Osteoblast (primary cell): ENCODE data around the gene STON1. TPM values are rescaled to one million over a fixed set of nuclear protein-coding genes. Genes with fewer than 3 reads are reported as not detected.

Source experiments
- DNase-seq: peaks from one replicate; pipeline ENCODE4 v3.0.0; 2011; ENCODE audit warnings: low spot score, mixed read lengths; ENCODE audit not compliant: insufficient read length; ENCODE audit errors: missing footprints
- H2AFZ ChIP-seq: 2 replicates; pipeline ENCODE4 v1.6.0; 2011; ENCODE audit warnings: mild to moderate bottlenecking, low read length
- H3K27ac ChIP-seq: 2 replicates; pipeline ENCODE4 v1.5.1; 2011; ENCODE audit warnings: mild to moderate bottlenecking, low read depth, low read length, moderate library complexity
- H3K27me3 ChIP-seq: 2 replicates; pipeline ENCODE4 v1.6.0; 2012; ENCODE audit warnings: mild to moderate bottlenecking, control low read depth, inconsistent platforms, low read length, moderate library complexity; ENCODE audit not compliant: insufficient read depth
- H3K36me3 ChIP-seq: 2 replicates; pipeline ENCODE4 v1.5.1; 2011; ENCODE audit warnings: mild to moderate bottlenecking, low read length, control low read depth, moderate library complexity; ENCODE audit not compliant: insufficient read depth
- H3K4me1 ChIP-seq: 2 replicates; pipeline ENCODE4 v1.5.1; 2011; ENCODE audit warnings: mild to moderate bottlenecking, low read length, control low read depth, moderate library complexity; ENCODE audit not compliant: insufficient read depth
- H3K4me2 ChIP-seq: 2 replicates; pipeline ENCODE4 v1.6.0; 2011; ENCODE audit warnings: mild to moderate bottlenecking, low read length; ENCODE audit not compliant: insufficient read depth
- H3K4me3 ChIP-seq: fragments of 200-600 bp; sonication (generic); 3 replicates; pipeline ENCODE4 v1.5.1; 2012; ENCODE audit warnings: mild to moderate bottlenecking, low read length, inconsistent platforms; ENCODE audit not compliant: insufficient read depth
- H3K79me2 ChIP-seq: 2 replicates; pipeline ENCODE4 v1.6.0; 2012; ENCODE audit warnings: mild to moderate bottlenecking, low read length, control low read depth, inconsistent platforms; ENCODE audit not compliant: insufficient read depth
- H3K9me3 ChIP-seq: 2 replicates; pipeline ENCODE4 v1.5.1; 2011; ENCODE audit warnings: low read depth, low read length, control low read depth
- H4K20me1 ChIP-seq: 2 replicates; pipeline ENCODE4 v1.6.0; 2012; ENCODE audit warnings: mild to moderate bottlenecking, low read length, control low read depth; ENCODE audit not compliant: insufficient read depth
- CTCF ChIP-seq: IDR thresholded peaks from 2 replicates; pipeline ENCODE4 v1.5.1; 2011; ENCODE audit warnings: mild to moderate bottlenecking, low read depth, low read length, moderate library complexity; ENCODE audit errors: extremely low read depth
- total RNA-seq: library from RNA; depleted of rRNA; stranded (reverse); fragments of >200 nt; gene quantifications from 2 replicates; pipeline ENCODE4 v1.2.3, GENCODE V29; 2012

STON1 gene
- total RNA-seq, 1 donor: 15.9 TPM

- Histone ChIP-seq H2AFZ (no peak overlapping the region), H3K27ac (peak overlapping the region; percentile 77), H3K4me3 (no peak overlapping the region), H3K4me1 (peaks cover 10% of the 10 kb centered on the region), H4K20me1 (no peaks in the 10 kb centered on the region), H3K79me2 (no peaks in the 10 kb centered on the region), H3K9me3 (no peaks in the 10 kb centered on the region), H3K4me2 (peak overlapping the region; percentile 18), H3K27me3 (no peaks in the 10 kb centered on the region), H3K36me3 (peaks cover 15% of the 10 kb centered on the region)
- no peak for TF ChIP-seq CTCF
- no peak for DNase-seq
Observed at GRCh38 chr2:48496849-48497248, 33.1 kb upstream of the STON1 start.

- Histone ChIP-seq H3K4me1 (peaks cover 18% of the 10 kb centered on the region), H3K4me3 (no peak overlapping the region), H3K9me3 (no peaks in the 10 kb centered on the region), H3K27me3 (no peaks in the 10 kb centered on the region), H3K79me2 (no peaks in the 10 kb centered on the region), H3K4me2 (no peak overlapping the region), H4K20me1 (no peaks in the 10 kb centered on the region), H2AFZ (no peak overlapping the region), H3K27ac (peak overlapping the region; percentile 37), H3K36me3 (peaks cover 3% of the 10 kb centered on the region)
- peak; percentile 72 for DNase-seq
- TF ChIP-seq CTCF: no peak
Observed at GRCh38 chr2:48504647-48505327, 25.2 kb upstream of the STON1 start.

- Histone ChIP-seq H4K20me1 (no peaks in the 10 kb centered on the region), H3K4me2 (no peak overlapping the region), H2AFZ (no peak overlapping the region), H3K4me3 (no peak overlapping the region), H3K27ac (no peak overlapping the region), H3K9me3 (no peaks in the 10 kb centered on the region), H3K27me3 (no peaks in the 10 kb centered on the region), H3K4me1 (peaks cover 28% of the 10 kb centered on the region), H3K36me3 (peaks cover 5% of the 10 kb centered on the region), H3K79me2 (no peaks in the 10 kb centered on the region)
- no peak for DNase-seq
- TF ChIP-seq CTCF: no peak
Observed at GRCh38 chr2:48507111-48507510, 22.8 kb upstream of the STON1 start.

GRCh38 chr2:48508461-48509124, 21.4 kb upstream of the STON1 start:
- no peak for TF ChIP-seq CTCF

More at GRCh38 chr2:48508461-48509124, 21.4 kb upstream of the STON1 start:
- DNase-seq: no peak
- no peaks in the 10 kb centered on the region for H3K9me3 ChIP-seq
- peak overlapping the region; percentile 43 for H3K4me2 ChIP-seq
- H4K20me1 ChIP-seq: no peaks in the 10 kb centered on the region
- no peaks in the 10 kb centered on the region for H3K27me3 ChIP-seq
- H3K4me3 ChIP-seq: no peak overlapping the region
- H3K4me1 ChIP-seq: peaks cover 28% of the 10 kb centered on the region
- no peaks in the 10 kb centered on the region for H3K79me2 ChIP-seq
- peaks cover 7% of the 10 kb centered on the region for H3K36me3 ChIP-seq
- H3K27ac ChIP-seq: peak overlapping the region; percentile 76
- no peak overlapping the region for H2AFZ ChIP-seq
